MG63 (cell line): ENCODE measurements around the gene EBF3. TPM values are rescaled to one million over a fixed set of nuclear protein-coding genes. Genes with fewer than 3 reads are reported as not detected.

Experiments
- DNase-seq: peaks from one replicate; pipeline ENCODE4 v3.0.0-alpha.2; 2020
- H3K27me3 ChIP-seq: fragments of 250-450 bp; sonication (Bioruptor Pico); 2 replicates; pipeline ENCODE4 v1.5.1; 2020; ENCODE audit warnings: mild to moderate bottlenecking, moderate library complexity
- H3K36me3 ChIP-seq: fragments of 250-450 bp; sonication (Bioruptor Pico); 2 replicates; pipeline ENCODE4 v1.5.1; 2020; ENCODE audit warnings: mild to moderate bottlenecking, moderate library complexity
- H3K4me3 ChIP-seq: fragments of 250-450 bp; sonication (Bioruptor Pico); 2 replicates; pipeline ENCODE4 v1.5.1; 2020; ENCODE audit warnings: mild to moderate bottlenecking, moderate library complexity
- H3K9me3 ChIP-seq: fragments of 250-450 bp; sonication (Bioruptor Pico); 2 replicates; pipeline ENCODE4 v1.5.1; 2020; ENCODE audit warnings: mild to moderate bottlenecking, moderate library complexity
- total RNA-seq: library from RNA; depleted of rRNA; stranded (reverse); fragments of >200 nt; shearing (Covaris generic); gene quantifications from 2 replicates; pipeline ENCODE4 v1.2.3, GENCODE V29; 2014; ENCODE audit warnings: low replicate concordance

Gene EBF3
- total RNA-seq, 1 experiment from 2014 or later, result 3.1 TPM

GRCh38 chr10:129973674-129974059 lies 9.6 kb upstream of the EBF3 start:
- H3K9me3 ChIP-seq, result no peaks in the 10 kb centered on the region
- peaks cover 18% of the 10 kb centered on the region for H3K27me3 ChIP-seq
- no peaks in the 10 kb centered on the region for H3K36me3 ChIP-seq
- DNase-seq, result no peak
- no peak overlapping the region for H3K4me3 ChIP-seq

- Histone ChIP-seq H3K27me3 (peaks cover 18% of the 10 kb centered on the region), H3K9me3 (no peaks in the 10 kb centered on the region), H3K36me3 (no peaks in the 10 kb centered on the region), H3K4me3 (no peak overlapping the region)
- no peak for DNase-seq
Measured at GRCh38 chr10:129972966-129973673, 9.0 kb upstream of the EBF3 start.

GRCh38 chr10:129972145-129972965 lies 8.3 kb upstream of the EBF3 start:
- no peaks in the 10 kb centered on the region for H3K36me3 ChIP-seq
- no peaks in the 10 kb centered on the region for H3K9me3 ChIP-seq
- peaks cover 18% of the 10 kb centered on the region for H3K27me3 ChIP-seq
- no peak for DNase-seq
- H3K4me3 ChIP-seq, result peak overlapping the region; percentile 46

- H3K9me3 ChIP-seq, result no peaks in the 10 kb centered on the region
- H3K36me3 ChIP-seq, result no peaks in the 10 kb centered on the region
- peak overlapping the region; percentile 46 for H3K4me3 ChIP-seq
- peaks cover 18% of the 10 kb centered on the region for H3K27me3 ChIP-seq
- peak; percentile 74 for DNase-seq
Measured at GRCh38 chr10:129971381-129972144, 7.5 kb upstream of the EBF3 start.

GRCh38 chr10:129970465-129971364 lies 6.6 kb upstream of the EBF3 start:
- Histone ChIP-seq H3K9me3 (no peaks in the 10 kb centered on the region), H3K4me3 (peak overlapping the region; percentile 46), H3K27me3 (peaks cover 18% of the 10 kb centered on the region), H3K36me3 (no peaks in the 10 kb centered on the region)
- no peak for DNase-seq

GRCh38 chr10:129969911-129970464 lies 5.9 kb upstream of the EBF3 start:
- Histone ChIP-seq H3K9me3 (no peaks in the 10 kb centered on the region), H3K27me3 (peaks cover 18% of the 10 kb centered on the region), H3K36me3 (no peaks in the 10 kb centered on the region), H3K4me3 (peak overlapping the region; percentile 46; the same call in 1 of the 2 replicates)
- DNase-seq, result no peak

- Histone ChIP-seq H3K4me3 (no peak overlapping the region), H3K27me3 (peaks cover 23% of the 10 kb centered on the region)
Measured at GRCh38 chr10:129969184-129969910, 5.3 kb upstream of the EBF3 start.

GRCh38 chr10:129968853-129969183 lies 4.7 kb upstream of the EBF3 start:
- no peaks in the 10 kb centered on the region for H3K9me3 ChIP-seq
- no peaks in the 10 kb centered on the region for H3K36me3 ChIP-seq
- peaks cover 23% of the 10 kb centered on the region for H3K27me3 ChIP-seq
- no peak overlapping the region for H3K4me3 ChIP-seq
- no peak for DNase-seq

More at GRCh38 chr10:129969184-129969910, 5.3 kb upstream of the EBF3 start:
- Histone ChIP-seq H3K9me3 (no peaks in the 10 kb centered on the region), H3K36me3 (no peaks in the 10 kb centered on the region)
- DNase-seq, result no peak

GRCh38 chr10:129968020-129968852 lies 4.2 kb upstream of the EBF3 start:
- Histone ChIP-seq H3K9me3 (no peaks in the 10 kb centered on the region), H3K4me3 (no peak overlapping the region), H3K36me3 (no peaks in the 10 kb centered on the region), H3K27me3 (peaks cover 23% of the 10 kb centered on the region)
- DNase-seq, result no peak

- no peaks in the 10 kb centered on the region for H3K36me3 ChIP-seq
- no peak overlapping the region for H3K4me3 ChIP-seq
- no peak for DNase-seq
- peaks cover 23% of the 10 kb centered on the region for H3K27me3 ChIP-seq
- H3K9me3 ChIP-seq, result no peaks in the 10 kb centered on the region
Measured at GRCh38 chr10:129967579-129968019, 3.5 kb upstream of the EBF3 start.

- no peak overlapping the region for H3K4me3 ChIP-seq
Measured at GRCh38 chr10:129966889-129967578, 3.0 kb upstream of the EBF3 start.

GRCh38 chr10:129966370-129966888 lies 2.4 kb upstream of the EBF3 start:
- Histone ChIP-seq H3K27me3 (peaks cover 23% of the 10 kb centered on the region), H3K36me3 (peaks cover 4% of the 10 kb centered on the region), H3K4me3 (no peak overlapping the region), H3K9me3 (no peaks in the 10 kb centered on the region)
- no peak for DNase-seq

More at GRCh38 chr10:129966889-129967578, 3.0 kb upstream of the EBF3 start:
- no peaks in the 10 kb centered on the region for H3K36me3 ChIP-seq
- no peak for DNase-seq
- H3K27me3 ChIP-seq, result peaks cover 23% of the 10 kb centered on the region
- no peaks in the 10 kb centered on the region for H3K9me3 ChIP-seq

- Histone ChIP-seq H3K27me3 (peaks cover 23% of the 10 kb centered on the region), H3K4me3 (no peak overlapping the region), H3K9me3 (no peaks in the 10 kb centered on the region), H3K36me3 (peaks cover 7% of the 10 kb centered on the region)
- no peak for DNase-seq
Measured at GRCh38 chr10:129965959-129966358, 1.9 kb upstream of the EBF3 start.

GRCh38 chr10:129965425-129965808 lies 1.3 kb upstream of the EBF3 start:
- H3K27me3 ChIP-seq, result peaks cover 18% of the 10 kb centered on the region
- H3K4me3 ChIP-seq, result no peak overlapping the region
- peaks cover 7% of the 10 kb centered on the region for H3K36me3 ChIP-seq
- no peaks in the 10 kb centered on the region for H3K9me3 ChIP-seq
- no peak for DNase-seq
